T47D (cell line): ENCODE data around the gene DIP2C.
"Not testable (repeated sequence)": the region's sequence is repeated elsewhere in the genome, so short reads cannot be mapped to it uniquely, and the experiment has no call there.

Experiments
- DNase-seq, 2 experiments: peaks; one replicate each; pipeline versions ENCODE4 v3.0.0 to v3.0.0-alpha.2; 2011 to 2012; ENCODE audit warnings: low read depth in 1 of 2, low spot score in 1 of 2
- JUND ChIP-seq: IDR thresholded peaks from 2 replicates; pipeline ENCODE4 v1.6.1; 2012; ENCODE audit warnings: low read depth
- in situ Hi-C: cut with HindIII; loops from 2 replicates; pipeline ENCODE4 v1.10.0; 2016; ENCODE audit warnings: low sequenced_read_pairs, low pct_unique_long_range_greater_than_20kb

Gene DIP2C

GRCh38 chr10:310976-311639 is 378.4 kb downstream of the DIP2C start:
- no peak for TF ChIP-seq JUND

DNA sequence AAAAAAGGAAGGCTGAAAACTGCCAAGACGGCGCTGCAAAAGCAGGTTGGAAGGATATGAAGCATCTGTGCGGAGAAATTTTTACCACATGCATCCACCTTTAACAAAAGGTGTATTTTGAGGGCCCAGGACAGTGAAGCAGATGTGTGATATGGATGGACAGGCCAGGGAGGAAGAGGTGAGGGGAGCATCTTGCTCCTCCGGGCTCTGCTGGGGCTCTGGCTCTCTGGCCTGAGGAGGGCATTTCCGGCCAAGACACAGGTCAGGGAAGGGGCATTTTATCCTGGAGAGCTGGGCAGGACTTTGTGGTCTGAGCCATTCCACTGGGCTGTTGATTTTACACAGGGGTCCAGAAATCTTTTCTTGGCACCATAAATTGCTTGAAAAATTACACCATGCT is 379.1 kb downstream of the DIP2C start:
- TF ChIP-seq JUND: no peak
- DNase-seq: no peak
- in situ Hi-C loops: no loop called here

More at GRCh38 chr10:310976-311639, 378.4 kb downstream of the DIP2C start:
- DNase-seq: no peak
- in situ Hi-C loops: no loop called here

- no peak for TF ChIP-seq JUND
- no peak for DNase-seq
- in situ Hi-C loops: no loop called here
Measured at GRCh38 chr10:308572-309085, 380.8 kb downstream of the DIP2C start.

GRCh38 chr10:308101-308500 is 381.4 kb downstream of the DIP2C start:
- no peak for TF ChIP-seq JUND
- no peak for DNase-seq
- in situ Hi-C loops: no loop called here

DNA sequence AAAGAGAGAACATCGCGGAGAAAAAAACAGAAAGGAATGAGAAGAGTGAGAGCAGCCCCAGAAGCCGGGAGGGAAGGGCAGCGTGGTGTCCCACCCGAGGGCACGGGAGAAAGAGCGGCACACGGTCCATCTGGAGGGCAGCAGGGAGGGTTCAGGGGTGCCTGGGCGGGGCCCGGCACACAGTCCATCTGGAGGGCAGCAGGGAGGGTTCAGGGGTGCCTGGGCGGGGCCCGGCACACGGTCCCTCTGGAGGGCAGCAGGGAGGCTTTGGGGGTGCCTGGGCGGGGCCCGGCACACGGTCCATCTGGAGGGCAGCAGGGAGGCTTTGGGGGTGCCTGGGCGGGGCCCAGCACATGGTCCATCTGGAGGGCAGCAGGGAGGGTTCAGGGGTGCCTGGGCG is 381.8 kb downstream of the DIP2C start:
- no peak for DNase-seq
- no peak for TF ChIP-seq JUND
- in situ Hi-C loops: no loop called here

- no peak for TF ChIP-seq JUND
- peak in 1 of 2 experiments; percentile 81 for DNase-seq
- in situ Hi-C loops: no loop called here
Measured at GRCh38 chr10:306675-307185, 382.7 kb downstream of the DIP2C start.

DNA sequence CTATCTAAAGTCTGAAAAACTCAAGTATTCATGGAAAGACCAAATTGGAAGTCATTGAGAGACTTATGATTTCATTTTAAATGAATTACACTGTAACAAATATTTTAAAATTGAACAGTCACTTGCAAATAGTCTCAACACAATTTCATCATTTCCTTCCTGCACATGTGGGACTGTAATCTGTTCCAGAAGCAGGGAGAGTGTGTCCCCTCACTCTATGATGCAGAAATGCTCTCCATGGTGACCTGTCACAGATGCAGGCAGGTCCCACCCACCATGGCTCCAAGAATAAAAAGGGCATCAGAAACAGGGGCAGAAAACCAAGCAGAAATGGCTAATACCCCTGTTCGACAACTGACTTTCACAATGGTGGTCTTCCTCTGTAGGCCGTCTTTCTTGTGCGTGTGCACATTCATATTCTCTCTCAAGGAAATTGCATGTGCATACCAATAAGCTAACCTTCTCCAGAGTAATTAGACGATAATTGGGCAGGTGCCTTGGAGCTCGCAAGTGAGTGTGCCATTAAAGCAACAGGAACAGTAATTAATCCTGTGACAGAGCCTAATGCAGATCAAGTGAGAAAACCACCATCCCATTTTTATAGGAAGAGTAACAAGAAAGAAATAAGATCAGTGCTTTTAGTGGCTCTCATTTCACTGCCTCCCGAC is 383.3 kb downstream of the DIP2C start:
- no peak for DNase-seq
- TF ChIP-seq JUND: no peak
- in situ Hi-C loops: no loop called here

DNA sequence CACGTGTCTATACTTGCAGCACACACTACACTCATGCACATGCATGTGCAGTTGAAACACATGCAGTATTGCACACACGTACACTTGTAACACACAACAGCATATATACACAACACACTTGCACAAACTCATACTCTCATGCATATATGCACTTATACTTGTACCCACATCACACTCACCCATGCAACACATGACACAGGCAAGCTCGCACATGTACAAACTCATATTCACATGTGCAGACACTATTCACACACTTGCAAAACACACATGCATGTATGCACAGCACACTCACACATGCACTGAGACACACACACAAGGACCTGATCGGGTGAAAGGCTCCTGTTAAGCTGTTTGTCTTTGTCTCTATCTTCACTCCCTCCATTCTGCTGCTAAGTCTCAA is 384.4 kb downstream of the DIP2C start:
- in situ Hi-C loops: no loop called here
- TF ChIP-seq JUND: no peak

DNA sequence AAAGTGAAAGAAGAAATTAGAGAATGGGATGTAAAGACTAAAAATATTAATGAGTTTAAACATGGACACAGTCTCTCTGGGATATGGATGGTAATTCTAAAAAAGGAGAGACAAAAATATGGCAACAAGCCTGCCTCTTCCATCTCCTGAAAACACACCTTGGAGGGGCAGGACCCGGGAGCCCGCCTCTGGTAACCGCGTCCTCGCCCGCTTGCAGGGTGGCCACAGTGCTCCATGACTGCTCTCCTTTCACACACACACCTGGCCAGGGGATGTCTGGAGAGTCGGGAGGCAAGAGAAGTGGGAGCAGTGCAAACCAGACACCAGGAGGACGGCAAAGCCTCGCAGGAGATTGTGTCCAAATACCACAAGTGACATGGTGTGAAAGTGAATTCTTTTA is 387.9 kb downstream of the DIP2C start:
- TF ChIP-seq JUND: no peak
- in situ Hi-C loops: no loop called here
- DNase-seq: no peak

More for the DNA sequence above, 384.4 kb downstream of the DIP2C start:
- DNase-seq: no peak

DNA sequence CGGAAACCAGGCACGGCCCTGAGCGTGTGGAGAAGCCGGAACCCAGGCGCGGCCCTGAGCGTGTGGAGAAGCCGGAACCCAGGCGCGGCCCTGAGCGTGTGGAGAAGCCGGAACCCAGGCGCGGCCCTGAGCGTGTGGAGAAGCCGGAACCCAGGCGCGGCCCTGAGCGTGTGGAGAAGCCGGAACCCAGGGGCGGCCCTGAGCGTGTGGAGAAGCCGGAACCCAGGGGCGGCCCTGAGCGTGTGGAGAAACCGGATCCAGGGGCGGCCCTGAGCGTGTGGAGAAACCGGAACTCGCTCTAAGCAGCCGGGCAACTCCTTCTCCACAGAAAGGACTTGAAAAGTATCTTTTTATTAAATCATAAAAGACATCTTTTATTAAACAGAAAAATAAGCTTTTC is 388.9 kb downstream of the DIP2C start:
- DNase-seq, in situ Hi-C loops: not testable (repeated sequence)

- in situ Hi-C loops: no loop called here
- DNase-seq: no peak
- TF ChIP-seq JUND: no peak
Measured at GRCh38 chr10:299969-300368, 389.5 kb downstream of the DIP2C start.

DNA sequence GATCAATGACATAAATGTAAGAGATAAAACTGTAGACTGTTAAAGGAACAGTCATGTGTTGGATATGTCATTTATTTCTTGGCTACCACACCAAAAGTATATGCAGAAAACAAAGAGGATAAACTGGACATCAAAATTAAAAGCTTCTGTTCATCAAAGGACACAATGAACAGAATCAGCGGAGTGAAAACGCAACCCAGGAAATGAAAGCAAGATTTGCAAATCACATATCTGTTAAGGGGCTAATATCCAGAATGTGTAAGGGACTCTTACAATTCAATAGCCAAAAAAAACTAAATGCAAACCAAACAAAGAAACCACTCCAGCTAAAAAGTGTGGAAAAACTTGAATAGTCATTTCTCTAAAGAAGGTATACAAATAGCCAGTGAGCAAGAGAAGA is 390.0 kb downstream of the DIP2C start:
- in situ Hi-C loops: no loop called here
- no peak for TF ChIP-seq JUND
- no peak for DNase-seq

DNA sequence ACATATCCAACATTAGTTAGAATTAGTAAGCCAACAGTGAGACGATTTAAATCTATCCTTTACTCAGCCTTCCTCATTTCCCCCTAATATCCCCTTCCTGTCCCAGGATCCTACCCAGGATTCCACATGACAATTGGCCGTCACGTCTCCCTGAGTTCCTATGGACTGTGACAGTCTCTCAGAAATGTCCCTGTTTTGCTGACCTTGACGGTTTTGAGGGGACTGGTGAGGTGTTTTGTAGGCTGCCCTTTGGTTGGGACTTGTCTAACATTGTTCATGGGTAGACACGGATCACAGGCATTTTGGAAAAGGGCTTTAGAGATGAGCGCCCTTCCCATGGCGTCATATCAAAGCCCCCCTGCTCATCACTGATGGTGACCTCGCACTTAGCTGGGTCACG is 391.4 kb downstream of the DIP2C start:
- in situ Hi-C loops: no loop called here
- no peak for TF ChIP-seq JUND
- no peak for DNase-seq
